OCI-LY1 (cell line): Measurements from ENCODE around the gene CNN3.

Experiments used
- H2AFZ ChIP-seq: fragments of 200-600 bp; sonication (generic), shearing (Covaris generic); 2 replicates; pipeline ENCODE4 v1.6.0; 2014; ENCODE audit warnings: antibody characterized with exemption, mild to moderate bottlenecking, low read length
- H3F3A ChIP-seq: fragments of 200-600 bp; sonication (generic), shearing (Covaris generic); 2 replicates; pipeline ENCODE4 v1.6.0; 2014; ENCODE audit warnings: mild to moderate bottlenecking, antibody characterized with exemption, low read length, moderate library complexity; ENCODE audit not compliant: insufficient read depth
- H3K27ac ChIP-seq: fragments of 200-600 bp; sonication (generic); 2 replicates; pipeline ENCODE4 v1.5.1; 2014; ENCODE audit warnings: low read length, mixed run types, mild to moderate bottlenecking, low read depth; ENCODE audit not compliant: poor library complexity, severe bottlenecking
- H3K27me3 ChIP-seq: fragments of 200-600 bp; sonication (generic); 2 replicates; pipeline ENCODE4 v1.6.0; 2014; ENCODE audit warnings: antibody characterized with exemption, mild to moderate bottlenecking, low read length, moderate library complexity; ENCODE audit not compliant: insufficient read depth
- H3K36me3 ChIP-seq: fragments of 200-600 bp; sonication (generic); 2 replicates; pipeline ENCODE4 v1.6.1; 2014; ENCODE audit warnings: mild to moderate bottlenecking, antibody characterized with exemption, low read length, moderate library complexity, mixed read lengths; ENCODE audit not compliant: insufficient read depth
- H3K4me1 ChIP-seq: fragments of 200-600 bp; sonication (generic); 2 replicates; pipeline ENCODE4 v1.5.1; 2014; ENCODE audit warnings: mild to moderate bottlenecking, low read length, moderate library complexity; ENCODE audit not compliant: insufficient read depth, severe bottlenecking
- H3K4me2 ChIP-seq: fragments of 200-600 bp; sonication (generic), shearing (Covaris generic); 2 replicates; pipeline ENCODE4 v1.6.1; 2014; ENCODE audit warnings: low read length
- H3K4me3 ChIP-seq: fragments of 200-600 bp; sonication (generic); 2 replicates; pipeline ENCODE4 v1.5.1; 2014; ENCODE audit warnings: low read length, low read depth, mild to moderate bottlenecking, mixed read lengths; ENCODE audit not compliant: poor library complexity, severe bottlenecking
- H3K79me2 ChIP-seq: fragments of 200-600 bp; shearing (Covaris generic); 2 replicates; pipeline ENCODE4 v1.6.1; 2016; ENCODE audit warnings: mixed run types, low read length, mixed read lengths; ENCODE audit not compliant: insufficient read depth
- H3K9ac ChIP-seq: fragments of 200-600 bp; sonication (generic), shearing (Covaris generic); 2 replicates; pipeline ENCODE4 v1.6.1; 2014; ENCODE audit warnings: mild to moderate bottlenecking, low read length, mixed read lengths
- H3K9me2 ChIP-seq: fragments of 200-600 bp; sonication (generic), shearing (Covaris generic); 2 replicates; pipeline ENCODE4 v1.6.1; 2014; ENCODE audit warnings: low read depth, mild to moderate bottlenecking, low read length, mixed read lengths
- H3K9me3 ChIP-seq: fragments of 200-600 bp; shearing (Covaris generic); 2 replicates; pipeline ENCODE4 v1.6.1; 2014; ENCODE audit warnings: low read length, mixed read lengths
- H4K20me1 ChIP-seq: fragments of 200-600 bp; sonication (generic), shearing (Covaris generic); 2 replicates; pipeline ENCODE4 v1.6.0; 2016; ENCODE audit warnings: mild to moderate bottlenecking, low read length; ENCODE audit not compliant: insufficient read depth
- EZH2 ChIP-seq: fragments of 200-600 bp; sonication (generic), shearing (Covaris generic); IDR thresholded peaks from 2 replicates; pipeline ENCODE4 v1.8.0; 2017; ENCODE audit warnings: borderline replicate concordance, mixed run types, mild to moderate bottlenecking, antibody characterized with exemption, low read length, moderate library complexity, mixed read lengths
- TF ChIP-seq, protein P1 (sequence below): fragments of 200-600 bp; sonication (generic), shearing (Covaris generic); IDR thresholded peaks from 2 replicates; pipeline ENCODE4 v1.5.1; 2017; ENCODE audit warnings: mild to moderate bottlenecking, antibody characterized with exemption, low read length, moderate library complexity, mixed read lengths

The CNN3 gene

DNA sequence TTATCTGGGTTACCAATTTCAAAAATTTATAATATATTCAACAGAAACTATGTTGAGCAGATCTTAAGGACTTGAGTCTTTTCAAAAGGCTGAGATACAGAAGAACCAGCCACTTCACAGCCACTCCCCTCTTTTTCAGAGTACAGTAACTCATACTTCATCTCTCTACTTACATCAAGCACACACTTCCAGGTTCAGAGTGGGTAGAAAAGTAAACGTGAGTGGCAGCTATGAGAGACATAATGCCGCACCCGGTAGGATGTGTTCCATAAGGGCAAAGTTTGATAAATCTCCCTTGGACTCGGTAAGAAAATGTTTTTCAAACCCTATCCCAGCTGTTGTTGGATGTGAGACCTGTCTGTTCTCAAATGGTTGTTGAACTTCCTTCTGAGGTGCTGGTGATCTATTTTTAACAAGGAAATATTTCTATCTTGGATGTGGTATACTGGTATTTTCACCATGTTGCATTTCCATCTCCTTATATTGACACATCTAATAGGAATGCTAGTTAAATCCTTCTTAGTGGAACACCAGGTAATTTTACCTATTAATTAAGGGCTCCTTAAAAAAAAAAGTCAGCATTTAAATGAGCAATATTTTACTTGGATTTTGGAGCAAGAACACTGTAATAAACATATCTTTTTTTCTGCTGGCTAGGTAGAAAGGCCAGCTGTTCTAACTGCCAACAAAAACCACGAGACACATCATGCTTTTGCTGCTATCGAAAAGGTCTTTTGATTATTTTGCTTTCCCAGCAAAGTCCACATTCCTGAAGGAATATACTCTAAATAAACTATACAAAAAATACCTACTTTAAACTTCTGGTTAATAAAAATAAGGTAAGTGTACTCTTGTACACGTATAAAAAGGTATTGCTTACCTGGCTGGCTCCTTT, 28.2 kb downstream of the CNN3 start:
- H3K4me1 ChIP-seq: no peaks in the 10 kb centered on the region
- H3K9me2 ChIP-seq: no peaks in the 10 kb centered on the region
- H3K4me3 ChIP-seq: no peak overlapping the region
- H4K20me1 ChIP-seq: no peaks in the 10 kb centered on the region
- no peak overlapping the region for H3K9ac ChIP-seq
- H3K4me2 ChIP-seq: no peak overlapping the region
- H3K79me2 ChIP-seq: no peaks in the 10 kb centered on the region
- H3K36me3 ChIP-seq: no peaks in the 10 kb centered on the region
- H3F3A ChIP-seq: no peaks in the 10 kb centered on the region
- H3K27me3 ChIP-seq: no peaks in the 10 kb centered on the region
- H3K9me3 ChIP-seq: no peaks in the 10 kb centered on the region
- TF ChIP-seq, protein P1, sequence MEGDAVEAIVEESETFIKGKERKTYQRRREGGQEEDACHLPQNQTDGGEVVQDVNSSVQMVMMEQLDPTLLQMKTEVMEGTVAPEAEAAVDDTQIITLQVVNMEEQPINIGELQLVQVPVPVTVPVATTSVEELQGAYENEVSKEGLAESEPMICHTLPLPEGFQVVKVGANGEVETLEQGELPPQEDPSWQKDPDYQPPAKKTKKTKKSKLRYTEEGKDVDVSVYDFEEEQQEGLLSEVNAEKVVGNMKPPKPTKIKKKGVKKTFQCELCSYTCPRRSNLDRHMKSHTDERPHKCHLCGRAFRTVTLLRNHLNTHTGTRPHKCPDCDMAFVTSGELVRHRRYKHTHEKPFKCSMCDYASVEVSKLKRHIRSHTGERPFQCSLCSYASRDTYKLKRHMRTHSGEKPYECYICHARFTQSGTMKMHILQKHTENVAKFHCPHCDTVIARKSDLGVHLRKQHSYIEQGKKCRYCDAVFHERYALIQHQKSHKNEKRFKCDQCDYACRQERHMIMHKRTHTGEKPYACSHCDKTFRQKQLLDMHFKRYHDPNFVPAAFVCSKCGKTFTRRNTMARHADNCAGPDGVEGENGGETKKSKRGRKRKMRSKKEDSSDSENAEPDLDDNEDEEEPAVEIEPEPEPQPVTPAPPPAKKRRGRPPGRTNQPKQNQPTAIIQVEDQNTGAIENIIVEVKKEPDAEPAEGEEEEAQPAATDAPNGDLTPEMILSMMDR: no peak
- no peak for TF ChIP-seq EZH2
- no peak overlapping the region for H3K27ac ChIP-seq
- H2AFZ ChIP-seq: no peak overlapping the region

DNA sequence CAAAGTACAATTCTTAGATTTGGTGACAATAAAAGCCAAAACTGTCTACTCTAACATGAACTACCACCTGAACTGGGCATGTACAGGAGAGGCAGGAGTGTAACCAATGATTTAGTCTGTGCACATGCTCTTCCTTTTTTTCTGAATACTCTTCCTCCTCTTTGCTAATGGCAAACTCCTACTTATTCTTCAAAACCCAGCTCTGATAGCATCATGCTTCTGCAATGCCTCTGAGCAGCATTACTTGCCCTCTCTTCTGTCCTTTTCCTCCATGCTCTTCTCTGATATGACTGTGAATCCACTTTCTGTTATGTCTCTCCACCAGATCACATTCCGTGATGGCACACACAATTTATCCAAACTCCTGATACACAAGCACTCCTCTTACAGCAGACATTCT, 31.4 kb downstream of the CNN3 start:
- Histone ChIP-seq H4K20me1 (no peaks in the 10 kb centered on the region), H3K4me2 (no peak overlapping the region), H3K27ac (no peak overlapping the region), H3F3A (no peaks in the 10 kb centered on the region), H3K4me3 (no peak overlapping the region), H3K9ac (no peak overlapping the region), H3K27me3 (no peaks in the 10 kb centered on the region), H3K9me2 (no peaks in the 10 kb centered on the region), H3K79me2 (no peaks in the 10 kb centered on the region), H2AFZ (no peak overlapping the region), H3K9me3 (no peaks in the 10 kb centered on the region), H3K4me1 (no peaks in the 10 kb centered on the region), H3K36me3 (no peaks in the 10 kb centered on the region)
- TF ChIP-seq, protein P1: no peak
- TF ChIP-seq EZH2: no peak

DNA sequence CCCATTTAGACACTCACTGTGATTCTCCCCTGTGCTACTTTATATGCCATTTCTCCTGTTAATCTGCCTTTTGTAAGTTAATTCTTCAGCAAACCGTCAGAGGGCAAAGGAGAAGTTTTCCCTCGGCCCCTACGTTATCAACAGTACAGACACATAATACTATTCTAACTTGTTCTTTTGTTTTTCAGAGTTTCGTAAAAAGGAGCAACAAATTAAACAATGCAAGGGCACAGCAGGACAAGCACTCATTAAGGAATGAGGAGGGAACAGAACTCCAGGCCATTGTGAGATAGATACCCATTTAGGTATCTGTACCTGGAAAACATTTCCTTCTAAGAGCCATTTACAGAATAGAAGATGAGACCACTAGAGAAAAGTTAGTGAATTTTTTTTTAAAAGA, 32.3 kb downstream of the CNN3 start:
- no peak overlapping the region for H2AFZ ChIP-seq
- no peaks in the 10 kb centered on the region for H3K9me2 ChIP-seq
- no peaks in the 10 kb centered on the region for H3K36me3 ChIP-seq
- H3K4me1 ChIP-seq: no peaks in the 10 kb centered on the region
- H3K4me2 ChIP-seq: no peak overlapping the region
- no peak overlapping the region for H3K27ac ChIP-seq
- no peaks in the 10 kb centered on the region for H3K9me3 ChIP-seq
- no peak overlapping the region for H3K4me3 ChIP-seq
- no peaks in the 10 kb centered on the region for H3K27me3 ChIP-seq
- no peaks in the 10 kb centered on the region for H3K79me2 ChIP-seq
- H3K9ac ChIP-seq: no peak overlapping the region
- no peaks in the 10 kb centered on the region for H4K20me1 ChIP-seq
- H3F3A ChIP-seq: no peaks in the 10 kb centered on the region
- TF ChIP-seq, protein P1: no peak
- no peak for TF ChIP-seq EZH2
